Sigmoid colon (tissue), 7 donors: ENCODE results near the gene CCDC148. TPM values are rescaled to one million over a fixed set of nuclear protein-coding genes. Genes with fewer than 3 reads are reported as not detected.
"Not testable (repeated sequence)": the region's sequence is repeated elsewhere in the genome, so short reads cannot be mapped to it uniquely, and the experiment has no call there.

Experiments used
- DNase-seq: peaks from one replicate; pipeline ENCODE4 v3.0.0-alpha.2; 2019
- H3K27ac ChIP-seq, 4 donors: fragments of 200-600 bp; sonication (generic); one replicate each; pipeline ENCODE4 v1.5.1; 2016 to 2019; ENCODE audit warnings: mild to moderate bottlenecking in 1 of 4
- H3K27me3 ChIP-seq, 3 donors: fragments of 200-600 bp; sonication (generic); one replicate each; pipeline ENCODE4 v1.5.1; 2019; ENCODE audit warnings: mild to moderate bottlenecking in 1 of 3
- H3K36me3 ChIP-seq, 4 donors: fragments of 200-600 bp; sonication (generic); one replicate each; pipeline ENCODE4 v1.5.1; 2016 to 2019
- H3K4me1 ChIP-seq, 4 donors: fragments of 200-600 bp; sonication (generic); one replicate each; pipeline ENCODE4 v1.5.1; 2017 to 2019
- H3K4me3 ChIP-seq, 4 donors: fragments of 200-600 bp; sonication (generic); one replicate each; pipeline ENCODE4 v1.5.1; 2017 to 2019; ENCODE audit warnings: mild to moderate bottlenecking in 2 of 4, moderate library complexity in 1 of 4
- H3K9me3 ChIP-seq, 4 donors: fragments of 200-600 bp in 3 of 4; sonication (generic) in 3 of 4; one replicate each; pipeline versions ENCODE4 v1.5.1 to v1.6.1; 2013 to 2019
- EP300 ChIP-seq, 4 donors: sonication (generic); formaldehyde crosslinking; IDR thresholded peaks; one replicate each; pipeline ENCODE4 v1.6.1; 2017; ENCODE audit warnings: antibody characterized with exemption in 4 of 4
- POLR2A ChIP-seq, 2 donors: fragments of 450-650 bp; IDR thresholded peaks; one replicate each; pipeline ENCODE4 v1.6.1; 2016; ENCODE audit warnings: antibody characterized with exemption in 2 of 2, mild to moderate bottlenecking in 2 of 2, moderate library complexity in 2 of 2
- POLR2AphosphoS5 ChIP-seq, 4 donors: sonication (generic); formaldehyde crosslinking; IDR thresholded peaks; one replicate each; pipeline ENCODE4 v1.6.1; 2017; ENCODE audit warnings: antibody characterized with exemption in 4 of 4
- WGBS, 2 donors: extraction: QIAGEN DNeasy Blood & Tissue Kit; methylation state at CpG; one replicate each; pipeline ENCODE4 v1.1.7; 2013; 5-methylcytosine and 5-hydroxymethylcytosine counted together
- intact Hi-C: fragments of 100-400 bp; cut with DNase I; formaldehyde crosslinking; loops from one replicate; pipeline ENCODE4 v1.15.1; 2023
- polyA plus RNA-seq, 3 donors: library from polyadenylated mRNA; stranded (reverse); fragments of 200-250 nt; gene quantifications; one replicate each; pipeline ENCODE4 v1.2.3, GENCODE V29; 2013
- total RNA-seq, 4 donors: library from RNA; depleted of rRNA; stranded (reverse); fragments of >200 nt; gene quantifications; one replicate each; pipeline ENCODE4 v1.1.0, GENCODE V29; 2016
- TF ChIP-seq, protein P1 (sequence below), 4 experiments: fragments of 450-650 bp in 3 of 4; fragments of 200-600 bp in 1 of 4; IDR thresholded peaks; one replicate each; pipeline ENCODE4 v1.5.1; 2016 to 2019; ENCODE audit warnings: antibody characterized with exemption in 4 of 4, mild to moderate bottlenecking in 3 of 4, moderate library complexity in 2 of 4
- donor health status: healthy with polysubstance abuse.
- donor health status: Bipolar disorder and iron deficiency.
- donor health status: healthy.

Gene CCDC148
- total and polyA plus RNA-seq, 7 donors = 0.23 to 0.83 (median 0.36) TPM; not detected in 4

DNA sequence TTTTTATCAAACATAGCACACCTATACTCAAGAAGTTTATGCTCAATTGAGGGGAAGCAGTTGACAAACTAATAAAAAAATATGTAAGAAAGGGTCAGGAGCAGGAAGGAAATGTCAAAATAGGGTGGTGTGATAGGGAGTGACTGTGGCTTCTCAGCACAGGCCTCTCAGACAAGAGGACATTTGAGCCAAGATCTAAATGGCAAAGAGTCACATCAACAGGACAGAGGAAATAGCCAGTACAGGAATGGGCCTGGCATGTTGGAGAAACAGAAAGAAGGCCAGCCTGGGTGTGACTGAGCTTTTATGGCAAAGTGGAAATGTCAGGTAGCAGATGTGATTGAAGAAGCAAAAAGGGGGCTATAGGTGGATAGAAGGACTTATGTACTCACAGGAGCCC, 117.0 kb downstream of the CCDC148 start:
- Histone ChIP-seq H3K27ac (no peak overlapping the region), H3K9me3 (no peaks in the 10 kb centered on the region), H3K36me3 (no peaks in the 10 kb centered on the region), H3K4me1 (no peaks in the 10 kb centered on the region), H3K4me3 (no peak overlapping the region), H3K27me3 (no peaks in the 10 kb centered on the region)
- DNase-seq = no peak
- no peak for TF ChIP-seq POLR2AphosphoS5 (IDR thresholded peaks at IDR 0.05)
- TF ChIP-seq, protein P1, sequence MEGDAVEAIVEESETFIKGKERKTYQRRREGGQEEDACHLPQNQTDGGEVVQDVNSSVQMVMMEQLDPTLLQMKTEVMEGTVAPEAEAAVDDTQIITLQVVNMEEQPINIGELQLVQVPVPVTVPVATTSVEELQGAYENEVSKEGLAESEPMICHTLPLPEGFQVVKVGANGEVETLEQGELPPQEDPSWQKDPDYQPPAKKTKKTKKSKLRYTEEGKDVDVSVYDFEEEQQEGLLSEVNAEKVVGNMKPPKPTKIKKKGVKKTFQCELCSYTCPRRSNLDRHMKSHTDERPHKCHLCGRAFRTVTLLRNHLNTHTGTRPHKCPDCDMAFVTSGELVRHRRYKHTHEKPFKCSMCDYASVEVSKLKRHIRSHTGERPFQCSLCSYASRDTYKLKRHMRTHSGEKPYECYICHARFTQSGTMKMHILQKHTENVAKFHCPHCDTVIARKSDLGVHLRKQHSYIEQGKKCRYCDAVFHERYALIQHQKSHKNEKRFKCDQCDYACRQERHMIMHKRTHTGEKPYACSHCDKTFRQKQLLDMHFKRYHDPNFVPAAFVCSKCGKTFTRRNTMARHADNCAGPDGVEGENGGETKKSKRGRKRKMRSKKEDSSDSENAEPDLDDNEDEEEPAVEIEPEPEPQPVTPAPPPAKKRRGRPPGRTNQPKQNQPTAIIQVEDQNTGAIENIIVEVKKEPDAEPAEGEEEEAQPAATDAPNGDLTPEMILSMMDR (IDR thresholded peaks at IDR 0.05) = no peak
- TF ChIP-seq POLR2A (IDR thresholded peaks at IDR 0.05) = no peak
- no peak for TF ChIP-seq EP300 (IDR thresholded peaks at IDR 0.05)
- intact Hi-C loops = no loop called here

DNA sequence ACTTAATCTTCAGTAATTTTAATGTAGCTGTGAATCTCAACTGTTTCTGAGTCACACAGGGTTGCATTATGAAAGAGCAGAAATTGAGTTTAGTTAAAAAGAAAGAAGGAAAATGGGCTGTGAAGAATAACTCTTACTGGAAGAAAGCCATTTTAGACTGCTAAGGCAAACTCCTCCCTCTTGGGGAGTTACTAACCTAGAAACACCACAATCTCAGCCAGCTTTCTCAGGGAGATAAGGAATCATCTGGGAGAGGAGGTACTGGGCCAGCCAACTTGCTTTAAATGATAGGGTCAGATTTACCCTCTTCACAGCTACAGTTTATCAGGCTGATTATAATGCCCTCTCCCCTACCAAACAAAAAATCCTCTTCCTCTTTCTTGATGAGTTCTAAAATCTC, 119.5 kb downstream of the CCDC148 start:
- H3K4me1 ChIP-seq = no peaks in the 10 kb centered on the region
- no peak overlapping the region for H3K4me3 ChIP-seq
- H3K9me3 ChIP-seq = no peaks in the 10 kb centered on the region
- no peaks in the 10 kb centered on the region for H3K36me3 ChIP-seq
- no peak for TF ChIP-seq POLR2AphosphoS5 (IDR thresholded peaks at IDR 0.05)
- no peak for TF ChIP-seq EP300 (IDR thresholded peaks at IDR 0.05)
- TF ChIP-seq, protein P1 (IDR thresholded peaks at IDR 0.05) = no peak
- TF ChIP-seq POLR2A (IDR thresholded peaks at IDR 0.05) = no peak
- DNase-seq = no peak
- intact Hi-C loops = no loop called here
- no peaks in the 10 kb centered on the region for H3K27me3 ChIP-seq
- H3K27ac ChIP-seq = no peak overlapping the region

DNA sequence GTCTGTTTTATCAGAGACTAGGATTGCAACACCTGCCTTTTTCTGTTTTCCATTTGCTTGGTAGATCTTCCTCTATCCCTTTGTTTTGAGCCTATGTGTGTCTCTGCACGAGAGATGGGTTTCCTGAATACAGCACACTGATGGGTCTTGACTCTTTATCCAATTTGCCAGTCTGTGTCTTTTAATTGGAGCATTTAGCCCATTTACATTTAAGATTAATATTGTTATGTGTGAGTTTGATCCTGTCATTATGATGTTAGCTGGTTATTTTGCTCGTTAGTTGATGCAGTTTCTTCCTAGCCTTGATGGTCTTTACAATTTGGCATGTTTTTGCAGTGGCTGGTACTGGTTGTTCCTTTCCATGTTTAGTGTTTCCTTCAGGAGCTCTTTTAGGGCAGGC, 124.8 kb downstream of the CCDC148 start:
- H3K4me1 ChIP-seq, H3K4me3 ChIP-seq, H3K9me3 ChIP-seq, DNase-seq, H3K27me3 ChIP-seq, H3K36me3 ChIP-seq, intact Hi-C loops, H3K27ac ChIP-seq: not testable (repeated sequence)
- 64 to 78% methylated on average over 2 of the region's 2 CpGs for WGBS, 2 donors

DNA sequence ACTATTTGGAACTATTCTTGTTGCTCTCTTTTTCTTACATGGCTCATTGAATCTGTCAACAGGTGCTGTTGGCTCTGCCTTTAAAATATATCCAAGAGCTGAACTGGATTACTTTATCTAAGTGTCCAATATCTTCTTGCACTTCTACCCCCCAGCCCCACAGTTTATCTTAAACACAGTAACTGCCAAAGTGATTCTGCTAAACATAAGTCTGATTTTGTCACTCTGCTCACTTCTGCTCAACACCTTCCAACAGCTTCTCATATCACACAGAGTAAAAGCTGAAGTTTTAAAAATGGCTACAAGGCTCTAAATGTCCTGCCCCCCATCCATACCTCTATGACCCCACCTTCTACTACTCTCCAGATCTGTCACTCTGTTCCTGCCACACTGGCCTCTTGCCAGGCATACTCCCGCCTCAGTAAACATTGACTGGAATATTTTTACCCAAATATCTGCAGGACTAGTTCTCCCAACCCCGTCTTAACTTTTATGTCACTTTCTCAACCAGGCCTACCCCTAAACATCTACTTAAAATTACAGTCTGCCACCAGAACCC, 130.7 kb downstream of the CCDC148 start:
- 22 to 54% methylated on average over 2 of the region's 2 CpGs for WGBS, 2 donors
- intact Hi-C loops = no loop called here
- DNase-seq = no peak
- no peak overlapping the region for H3K4me3 ChIP-seq
- peaks cover 0 to 3% (median 0%) of the 10 kb centered on the region in 4 donors for H3K9me3 ChIP-seq
- H3K27me3 ChIP-seq = no peaks in the 10 kb centered on the region
- no peak overlapping the region for H3K27ac ChIP-seq
- TF ChIP-seq, protein P1 (IDR thresholded peaks at IDR 0.05) = no peak
- TF ChIP-seq EP300 (IDR thresholded peaks at IDR 0.05) = no peak
- TF ChIP-seq POLR2AphosphoS5 (IDR thresholded peaks at IDR 0.05) = no peak
- no peak for TF ChIP-seq POLR2A (IDR thresholded peaks at IDR 0.05)
- H3K4me1 ChIP-seq = no peaks in the 10 kb centered on the region
- no peaks in the 10 kb centered on the region for H3K36me3 ChIP-seq

DNA sequence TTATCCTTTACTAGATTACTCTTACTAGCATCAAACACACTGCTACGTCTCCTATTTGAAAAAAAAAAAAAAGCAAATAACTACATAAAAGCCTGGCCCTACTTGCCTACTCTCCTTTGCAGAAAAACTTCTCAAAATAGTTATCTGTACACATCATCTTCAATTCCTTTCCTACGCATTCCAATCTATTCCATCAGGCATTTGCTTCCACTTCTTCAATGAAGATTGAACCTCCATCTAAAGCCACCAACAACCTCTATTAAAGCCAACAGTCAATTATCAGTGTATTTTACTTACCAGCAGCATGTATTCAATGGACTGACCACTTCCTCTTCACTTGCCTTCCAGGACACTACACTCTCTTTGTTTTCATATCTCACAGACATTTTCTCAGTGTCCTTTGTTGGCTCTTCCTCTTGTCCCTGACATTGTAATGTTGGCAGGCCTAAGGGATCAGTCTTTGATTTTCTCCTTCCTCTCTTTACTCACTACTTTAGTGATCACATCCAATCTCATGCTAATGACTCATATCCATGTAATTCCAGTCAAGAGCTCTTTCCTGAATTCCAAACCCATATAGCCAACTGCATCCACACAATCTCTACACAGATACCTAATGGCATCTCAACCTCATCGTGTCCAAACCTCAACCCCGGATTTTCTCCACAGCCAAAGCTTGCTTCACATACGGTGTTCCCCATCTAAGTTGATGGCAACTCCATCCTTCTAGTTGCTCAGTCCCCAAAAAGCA, 131.3 kb downstream of the CCDC148 start:
- Histone ChIP-seq H3K4me3 (no peak overlapping the region), H3K4me1 (no peaks in the 10 kb centered on the region), H3K27me3 (no peaks in the 10 kb centered on the region), H3K9me3 (peaks cover 0 to 3% (median 0%) of the 10 kb centered on the region in 4 donors), H3K27ac (no peak overlapping the region), H3K36me3 (no peaks in the 10 kb centered on the region)
- WGBS, 2 donors = 94 to 96% methylated on average over 5 of the region's 5 CpGs
- DNase-seq = no peak
- intact Hi-C loops = no loop called here
- TF ChIP-seq POLR2AphosphoS5 (IDR thresholded peaks at IDR 0.05) (no peak), POLR2A (IDR thresholded peaks at IDR 0.05) (no peak), EP300 (IDR thresholded peaks at IDR 0.05) (no peak)
- TF ChIP-seq, protein P1 (IDR thresholded peaks at IDR 0.05) = no peak
